H9 (cell line): ENCODE measurements around the gene GSN. TPM values are rescaled to one million over a fixed set of nuclear protein-coding genes. Genes with fewer than 3 reads are reported as not detected.

Experiments
- DNase-seq: peaks from one replicate; pipeline ENCODE4 v3.0.0-alpha.2; 2017
- H2AFZ ChIP-seq: one replicate; pipeline ENCODE4 v1.6.1; 2013; ENCODE audit warnings: mild to moderate bottlenecking, low read length, control low read depth, moderate library complexity
- H2AK5ac ChIP-seq: 2 replicates; pipeline ENCODE4 v1.6.1; 2013; ENCODE audit warnings: low read length, control low read depth, mixed read lengths; ENCODE audit not compliant: insufficient read length
- H2BK120ac ChIP-seq: one replicate; pipeline ENCODE4 v1.6.1; 2013; ENCODE audit warnings: low read depth, mild to moderate bottlenecking, low read length, control low read depth, inconsistent platforms; ENCODE audit not compliant: poor library complexity, severe bottlenecking
- H2BK12ac ChIP-seq: 2 replicates; pipeline ENCODE4 v1.6.1; 2013; ENCODE audit warnings: low read length, control low read depth, mixed read lengths, low read depth; ENCODE audit not compliant: insufficient read length
- H2BK15ac ChIP-seq: 2 replicates; pipeline ENCODE4 v1.6.1; 2013; ENCODE audit warnings: low read depth, low read length, control low read depth
- H2BK20ac ChIP-seq: one replicate; pipeline ENCODE4 v1.6.1; 2013; ENCODE audit warnings: low read depth, mild to moderate bottlenecking, low read length, control low read depth, inconsistent platforms; ENCODE audit not compliant: poor library complexity, severe bottlenecking
- H2BK5ac ChIP-seq: 2 replicates; pipeline ENCODE4 v1.6.1; 2013; ENCODE audit warnings: low read length, control low read depth, mixed read lengths; ENCODE audit not compliant: insufficient read length
- H3K14ac ChIP-seq: 2 replicates; pipeline ENCODE4 v1.6.1; 2013; ENCODE audit warnings: low read length, control low read depth; ENCODE audit not compliant: insufficient read depth
- H3K18ac ChIP-seq: 2 replicates; pipeline ENCODE4 v1.6.1; 2013; ENCODE audit warnings: low read depth, mild to moderate bottlenecking, mixed read lengths, low read length, control low read depth; ENCODE audit not compliant: insufficient read length
- H3K23ac ChIP-seq: 2 replicates; pipeline ENCODE4 v1.6.1; 2013; ENCODE audit warnings: low read length, control low read depth, mixed read lengths, low read depth; ENCODE audit not compliant: insufficient read length
- H3K23me2 ChIP-seq: 2 replicates; pipeline ENCODE4 v1.6.1; 2013; ENCODE audit warnings: low read depth, mild to moderate bottlenecking, mixed read lengths, low read length, control low read depth; ENCODE audit not compliant: insufficient read length, poor library complexity, severe bottlenecking
- H3K27ac ChIP-seq: 2 replicates; pipeline ENCODE4 v1.5.1; 2013; ENCODE audit warnings: low read length, control low read depth, mixed read lengths, low read depth; ENCODE audit not compliant: insufficient read length
- H3K27me3 ChIP-seq: 2 replicates; pipeline ENCODE4 v1.6.1; 2013; ENCODE audit warnings: low read length, control low read depth, inconsistent platforms; ENCODE audit not compliant: insufficient read depth
- H3K4ac ChIP-seq: 2 replicates; pipeline ENCODE4 v1.6.1; 2013; ENCODE audit warnings: low read depth, mild to moderate bottlenecking, control low read depth, inconsistent platforms, low read length, moderate library complexity
- H3K4me1 ChIP-seq: 2 replicates; pipeline ENCODE4 v1.6.1; 2013; ENCODE audit warnings: low read length, control low read depth, inconsistent platforms; ENCODE audit not compliant: insufficient read depth
- H3K4me2 ChIP-seq: 2 replicates; pipeline ENCODE4 v1.6.1; 2013; ENCODE audit warnings: low read length, control low read depth, mixed read lengths; ENCODE audit not compliant: insufficient read length, insufficient read depth
- H3K56ac ChIP-seq: 2 replicates; pipeline ENCODE4 v1.6.1; 2013; ENCODE audit warnings: low read depth, mild to moderate bottlenecking, mixed read lengths, low read length, control low read depth; ENCODE audit not compliant: insufficient read length
- H3K79me1 ChIP-seq: 2 replicates; pipeline ENCODE4 v1.6.1; 2013; ENCODE audit warnings: low read depth, mild to moderate bottlenecking, moderate library complexity, low read length, control low read depth, inconsistent platforms; ENCODE audit not compliant: insufficient read depth, poor library complexity, severe bottlenecking
- H3K79me2 ChIP-seq: 2 replicates; pipeline ENCODE4 v1.6.1; 2013; ENCODE audit warnings: low read length, control low read depth, inconsistent platforms; ENCODE audit not compliant: insufficient read depth
- H3K9ac ChIP-seq: 2 replicates; pipeline ENCODE4 v1.6.1; 2013; ENCODE audit warnings: low read length, control low read depth, mixed read lengths; ENCODE audit not compliant: insufficient read length; ENCODE audit errors: extremely low read depth
- H3K9me3 ChIP-seq: one replicate; pipeline ENCODE4 v1.6.1; 2013; ENCODE audit warnings: low read depth, low read length, inconsistent platforms; ENCODE audit not compliant: control insufficient read depth
- H3T11ph ChIP-seq: one replicate; pipeline ENCODE4 v1.6.1; 2013; ENCODE audit warnings: mild to moderate bottlenecking, low read length, control low read depth, inconsistent platforms
- H4K20me1 ChIP-seq: one replicate; pipeline ENCODE4 v1.6.1; 2013; ENCODE audit not compliant: control insufficient read depth, insufficient read length, insufficient read depth
- H4K5ac ChIP-seq: 2 replicates; pipeline ENCODE4 v1.6.1; 2013; ENCODE audit warnings: low read depth, mild to moderate bottlenecking, mixed read lengths, low read length, control low read depth; ENCODE audit not compliant: insufficient read length
- H4K8ac ChIP-seq: replicated peaks from 2 replicates; pipeline ENCODE4 v1.6.1; 2013; ENCODE audit warnings: low read length, control low read depth, mixed read lengths, low read depth; ENCODE audit not compliant: insufficient read length
- H4K91ac ChIP-seq: 2 replicates; pipeline ENCODE4 v1.6.1; 2013; ENCODE audit warnings: low read depth, mild to moderate bottlenecking, moderate library complexity, mixed read lengths, low read length, control low read depth; ENCODE audit not compliant: insufficient read length
- H3K27ac Mint-ChIP-seq, 3 experiments: 2 replicates in 2 of 3; 3 replicates in 1 of 3; pipeline ENCODE4 v1.8.0; 2020 to 2021; ENCODE audit warnings: mixed read lengths in 3 of 3, mild to moderate bottlenecking in 1 of 3, moderate library complexity in 1 of 3
- H3K27me3 Mint-ChIP-seq: 2 replicates; pipeline ENCODE4 v1.8.0; 2021; ENCODE audit warnings: low read depth, mild to moderate bottlenecking, moderate library complexity, mixed read lengths
- H3K36me3 Mint-ChIP-seq, 3 experiments: 2 replicates in 2 of 3; 3 replicates in 1 of 3; pipeline ENCODE4 v1.8.0; 2020 to 2021; ENCODE audit warnings: low read depth in 3 of 3, mixed read lengths in 3 of 3; ENCODE audit not compliant: insufficient read depth in 1 of 3
- H3K4me1 Mint-ChIP-seq, 2 experiments: 2 replicates each; pipeline ENCODE4 v1.8.0; 2020; ENCODE audit warnings: mixed read lengths in 2 of 2
- H3K4me3 Mint-ChIP-seq, 2 experiments: 2 replicates in 1 of 2; 3 replicates in 1 of 2; pipeline ENCODE4 v1.8.0; 2020 to 2021; ENCODE audit warnings: mild to moderate bottlenecking in 2 of 2, mixed read lengths in 2 of 2, moderate library complexity in 1 of 2
- H3K9me3 Mint-ChIP-seq, 2 experiments: 2 replicates in 1 of 2; 3 replicates in 1 of 2; pipeline ENCODE4 v1.8.0; 2020; ENCODE audit warnings: mild to moderate bottlenecking in 2 of 2, mixed read lengths in 2 of 2, moderate library complexity in 1 of 2
- CTCF ChIP-seq: fragments of 200-600 bp; sonication (generic); conservative IDR thresholded peaks from 3 replicates; pipeline ENCODE4 v1.8.0; 2021; ENCODE audit warnings: antibody characterized with exemption, mild to moderate bottlenecking
- WGBS: extraction: QIAGEN DNeasy Blood & Tissue Kit; methylation state at CpG from one replicate; pipeline ENCODE4 v1.1.7; 2013; ENCODE audit warnings: missing lambda C conversion rate, low lambda C conversion rate, mixed read lengths; ENCODE audit not compliant: insufficient read length; ENCODE audit errors: extremely low coverage; 5-methylcytosine and 5-hydroxymethylcytosine counted together
- total RNA-seq: library from RNA; stranded (reverse); gene quantifications from 2 replicates; pipeline ENCODE4 v1.2.1, GENCODE V29; 2021

Gene GSN
- total RNA-seq, 1 experiment from 2014 or later, result 14.9 TPM

GRCh38 chr9:121242959-121243346 is 25.0 kb upstream of the GSN start:
- Histone ChIP-seq H3K23me2 (no peaks in the 10 kb centered on the region), H3K4me1 (no peaks in the 10 kb centered on the region), H4K8ac (no peak overlapping the region), H2BK5ac (no peak overlapping the region), H3K9ac (no peak overlapping the region), H4K91ac (no peak overlapping the region), H3K14ac (no peak overlapping the region), H2AK5ac (no peak overlapping the region), H2AFZ (no peak overlapping the region), H3K79me1 (no peaks in the 10 kb centered on the region), H2BK120ac (no peak overlapping the region), H3K23ac (no peak overlapping the region), H3T11ph (no peak overlapping the region), H4K5ac (no peak overlapping the region), H4K20me1 (no peaks in the 10 kb centered on the region), H3K9me3 (no peaks in the 10 kb centered on the region), H3K27ac (no peak overlapping the region), H2BK20ac (no peak overlapping the region), H2BK12ac (no peak overlapping the region), H3K4ac (no peak overlapping the region), H3K27me3 (no peaks in the 10 kb centered on the region), H3K18ac (no peak overlapping the region), H3K79me2 (no peaks in the 10 kb centered on the region), H2BK15ac (no peak overlapping the region), H3K4me2 (no peak overlapping the region), H3K56ac (no peak overlapping the region)
- Mint-ChIP-seq H3K27me3 (peaks cover 43% of the 10 kb centered on the region), H3K9me3 (peaks cover 9 to 11% of the 10 kb centered on the region in 2 experiments; a peak in 4 of 5 replicates), H3K4me1 (peaks cover 5 to 7% of the 10 kb centered on the region in 2 experiments), H3K36me3 (peaks cover 0 to 5% (median 0%) of the 10 kb centered on the region in 3 experiments; a peak in 2 of 7 replicates), H3K4me3 (no peak overlapping the region), H3K27ac (no peak overlapping the region)
- TF ChIP-seq CTCF, result no peak
- no CpG with 5 or more reads among the region's 4 CpGs for WGBS
- no peak for DNase-seq
